ENCODE results near the gene WNT8B. TPM values are rescaled to one million over a fixed set of nuclear protein-coding genes. Genes with fewer than 3 reads are reported as not detected.

WNT8B gene
- total and polyA plus RNA-seq, 2 donors (not counting 1 experiment from before 2014, with no cell fraction given): not detected

DNA sequence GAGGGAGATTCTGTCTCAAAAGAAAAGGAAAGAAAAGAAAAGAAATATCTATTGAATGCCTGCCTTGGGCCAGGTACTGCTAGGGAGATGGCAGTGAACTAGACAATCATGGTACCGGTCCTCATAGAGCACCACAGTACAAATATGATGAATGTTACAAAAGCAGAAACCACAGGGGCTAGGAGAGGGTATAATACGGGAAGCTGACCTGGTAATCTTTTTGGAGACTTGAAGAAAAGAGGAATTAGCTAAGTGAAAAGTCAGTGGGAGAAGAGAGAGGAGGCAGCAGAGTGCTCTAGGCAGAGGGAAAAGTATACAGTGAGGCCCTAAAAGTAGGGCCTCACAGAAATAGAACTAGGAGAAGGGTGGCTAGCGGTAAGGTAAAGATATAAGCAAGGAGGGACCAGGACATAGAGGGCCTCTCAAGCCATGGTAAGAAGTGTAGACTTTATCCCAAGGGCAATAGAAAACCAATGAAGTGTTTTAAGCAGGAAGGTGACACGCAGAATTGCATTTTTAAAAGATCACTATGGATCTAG, 42.8 kb upstream of the WNT8B start:
- no peak for ATAC-seq (ENCODE audit: low read depth)
- TF ChIP-seq, protein P1, sequence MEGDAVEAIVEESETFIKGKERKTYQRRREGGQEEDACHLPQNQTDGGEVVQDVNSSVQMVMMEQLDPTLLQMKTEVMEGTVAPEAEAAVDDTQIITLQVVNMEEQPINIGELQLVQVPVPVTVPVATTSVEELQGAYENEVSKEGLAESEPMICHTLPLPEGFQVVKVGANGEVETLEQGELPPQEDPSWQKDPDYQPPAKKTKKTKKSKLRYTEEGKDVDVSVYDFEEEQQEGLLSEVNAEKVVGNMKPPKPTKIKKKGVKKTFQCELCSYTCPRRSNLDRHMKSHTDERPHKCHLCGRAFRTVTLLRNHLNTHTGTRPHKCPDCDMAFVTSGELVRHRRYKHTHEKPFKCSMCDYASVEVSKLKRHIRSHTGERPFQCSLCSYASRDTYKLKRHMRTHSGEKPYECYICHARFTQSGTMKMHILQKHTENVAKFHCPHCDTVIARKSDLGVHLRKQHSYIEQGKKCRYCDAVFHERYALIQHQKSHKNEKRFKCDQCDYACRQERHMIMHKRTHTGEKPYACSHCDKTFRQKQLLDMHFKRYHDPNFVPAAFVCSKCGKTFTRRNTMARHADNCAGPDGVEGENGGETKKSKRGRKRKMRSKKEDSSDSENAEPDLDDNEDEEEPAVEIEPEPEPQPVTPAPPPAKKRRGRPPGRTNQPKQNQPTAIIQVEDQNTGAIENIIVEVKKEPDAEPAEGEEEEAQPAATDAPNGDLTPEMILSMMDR (IDR thresholded peaks at IDR 0.05): no peak
- no peak for TF ChIP-seq EZH2 (IDR thresholded peaks at IDR 0.05; ENCODE audit: borderline replicate concordance, insufficient read depth, low read depth, low read length, poor library complexity, severe bottlenecking)
- no peak overlapping the region for H3K27ac ChIP-seq (ENCODE audit: low read length in 2 of 2)
- no peak overlapping the region for H3K9ac ChIP-seq (ENCODE audit: low read length)
- POLR2A ChIA-PET: no interaction called here
- peaks cover 35% of the 10 kb centered on the region for H3K27me3 Mint-ChIP-seq
- H3K4me2 ChIP-seq (replicated peaks; ENCODE audit: low read depth, low read length, poor library complexity, severe bottlenecking): no peak overlapping the region
- H3K9me3 ChIP-seq (ENCODE audit: control extremely low read depth in 1 of 3, control insufficient read depth in 2 of 3, insufficient read depth in 1 of 3, low read length in 2 of 3): no peaks in the 10 kb centered on the region
- WGBS (ENCODE audit: insufficient coverage): 70% methylated on average over 3 of the region's 4 CpGs
- H3K27me3 ChIP-seq (replicated peaks in 1 of 4; ENCODE audit: control extremely low read depth in 1 of 4, control insufficient read depth in 3 of 4, insufficient read depth in 4 of 4, low read length in 3 of 4): peaks cover 0 to 8% (median under 1%) of the 10 kb centered on the region in 4 experiments
- H3K4me1 ChIP-seq (ENCODE audit: control insufficient read depth in 2 of 2, insufficient read depth in 2 of 2, low read length in 2 of 2): no peaks in the 10 kb centered on the region
- H2AFZ ChIP-seq (ENCODE audit: insufficient read depth, low read depth, low read length, poor library complexity, severe bottlenecking): no peak overlapping the region
- no peak overlapping the region for H3K4me3 ChIP-seq (ENCODE audit: control extremely low read depth in 1 of 5, extremely low read depth in 1 of 5, insufficient read depth in 1 of 5, low read depth in 2 of 5, low read length in 4 of 5)
- H3K4me1 Mint-ChIP-seq: no peaks in the 10 kb centered on the region
- H3K9me3 Mint-ChIP-seq (ENCODE audit: insufficient read depth): no peaks in the 10 kb centered on the region
- H3K4me3 Mint-ChIP-seq: no peak overlapping the region
- intact Hi-C loops (cut with micrococcal nuclease): no loop called here
- CTCF ChIA-PET: interaction anchor here (0.6 kb wide), 1 partner anchor 117 kb away, joined by 3 read pairs; no protein-coding TSS in a partner anchor
- DNase-seq: no peak
- no peaks in the 10 kb centered on the region for H3K36me3 ChIP-seq (replicated peaks in 1 of 2; ENCODE audit: control extremely low read depth in 1 of 2, control insufficient read depth in 1 of 2, extremely low read depth in 1 of 2, insufficient read depth in 2 of 2, low read length in 1 of 2)
- H3K79me2 ChIP-seq (ENCODE audit: control insufficient read depth, insufficient read depth, low read length): no peaks in the 10 kb centered on the region
- H4K20me1 ChIP-seq (ENCODE audit: control insufficient read depth, insufficient read depth, low read length, poor library complexity, severe bottlenecking): no peaks in the 10 kb centered on the region
- no peak overlapping the region for H3K27ac Mint-ChIP-seq

DNA sequence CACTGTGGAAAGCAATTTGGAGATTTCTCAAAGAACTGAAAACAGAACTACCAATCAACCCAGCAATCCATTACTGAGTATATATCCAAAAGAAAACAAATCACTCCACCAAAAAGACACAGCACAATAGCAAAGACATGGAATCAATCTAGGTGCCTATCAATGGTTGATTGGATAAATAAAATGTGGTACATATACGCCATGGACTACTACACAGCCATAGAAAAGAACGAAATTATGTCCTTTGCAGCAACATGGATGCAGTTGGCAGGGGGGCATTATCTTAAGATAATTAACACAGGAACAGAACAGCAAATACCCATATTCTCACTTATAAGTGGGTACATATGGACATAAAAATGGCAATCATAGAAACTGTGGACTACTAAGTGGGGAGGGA, 35.4 kb upstream of the WNT8B start:
- intact Hi-C loops (cut with micrococcal nuclease): no loop called here
- no peak overlapping the region for H3K27ac ChIP-seq (ENCODE audit: low read length in 2 of 2)
- H3K9ac ChIP-seq (ENCODE audit: low read length): no peak overlapping the region
- Mint-ChIP-seq H3K9me3 (ENCODE audit: insufficient read depth) (no peaks in the 10 kb centered on the region), H3K4me3 (no peak overlapping the region), H3K27ac (no peak overlapping the region), H3K4me1 (no peaks in the 10 kb centered on the region), H3K27me3 (peaks cover 20% of the 10 kb centered on the region)
- POLR2A ChIA-PET: no interaction called here
- DNase-seq (no peak), ATAC-seq (ENCODE audit: low read depth) (no peak)
- TF ChIP-seq EZH2 (IDR thresholded peaks at IDR 0.05; ENCODE audit: borderline replicate concordance, insufficient read depth, low read depth, low read length, poor library complexity, severe bottlenecking): no peak
- TF ChIP-seq, protein P1 (IDR thresholded peaks at IDR 0.05): no peak
- no peak overlapping the region for H3K4me3 ChIP-seq (ENCODE audit: control extremely low read depth in 1 of 5, extremely low read depth in 1 of 5, insufficient read depth in 1 of 5, low read depth in 2 of 5, low read length in 4 of 5)
- H2AFZ ChIP-seq (ENCODE audit: insufficient read depth, low read depth, low read length, poor library complexity, severe bottlenecking): no peak overlapping the region
- no CpG with 5 or more reads among the region's 2 CpGs for WGBS (ENCODE audit: insufficient coverage)
- H3K36me3 ChIP-seq (replicated peaks in 1 of 2; ENCODE audit: control extremely low read depth in 1 of 2, control insufficient read depth in 1 of 2, extremely low read depth in 1 of 2, insufficient read depth in 2 of 2, low read length in 1 of 2): no peaks in the 10 kb centered on the region
- no peaks in the 10 kb centered on the region for H3K9me3 ChIP-seq (ENCODE audit: control extremely low read depth in 1 of 3, control insufficient read depth in 2 of 3, insufficient read depth in 1 of 3, low read length in 2 of 3)
- peaks cover 0 to 2% (median 0%) of the 10 kb centered on the region in 4 experiments for H3K27me3 ChIP-seq (replicated peaks in 1 of 4; ENCODE audit: control extremely low read depth in 1 of 4, control insufficient read depth in 3 of 4, insufficient read depth in 4 of 4, low read length in 3 of 4)
- H3K4me2 ChIP-seq (replicated peaks; ENCODE audit: low read depth, low read length, poor library complexity, severe bottlenecking): no peak overlapping the region
- no peaks in the 10 kb centered on the region for H4K20me1 ChIP-seq (ENCODE audit: control insufficient read depth, insufficient read depth, low read length, poor library complexity, severe bottlenecking)
- H3K4me1 ChIP-seq (ENCODE audit: control insufficient read depth in 2 of 2, insufficient read depth in 2 of 2, low read length in 2 of 2): no peaks in the 10 kb centered on the region
- no peaks in the 10 kb centered on the region for H3K79me2 ChIP-seq (ENCODE audit: control insufficient read depth, insufficient read depth, low read length)
- CTCF ChIA-PET: no interaction called here

Measured in B cell (primary cell).